H1 (cell line): Measurements from ENCODE around the gene TRPC4. TPM values are rescaled to one million over a fixed set of nuclear protein-coding genes. Genes with fewer than 3 reads are reported as not detected.

ENCODE experiments used
- CTCF ChIA-PET: fragments of 300-600 bp; sonication (Branson Sonifier 250); formaldehyde crosslinking; loops from one replicate; lab custom pipeline; 2021; ENCODE audit not compliant: partially characterized antibody; lab: Charles Lee
- POLR2A ChIA-PET: fragments of 300-600 bp; sonication (Branson Sonifier 250); formaldehyde crosslinking; loops from one replicate; lab custom pipeline; 2021; ENCODE audit warnings: inconsistent platforms; ENCODE audit not compliant: partially characterized antibody; lab: Charles Lee
- DNase-seq, 2 experiments: peaks; one replicate each; pipeline versions ENCODE4 v3.0.0 to v3.0.0-alpha.2; 2010 to 2022; ENCODE audit warnings: low spot score in 2 of 2, low read depth in 1 of 2, mixed read lengths in 1 of 2
- FAIRE-seq: peaks from 2 replicates; lab custom pipeline; 2011; peaks lifted over from hg19 to GRCh38; lab: Jason Lieb, UNC
- H2AFZ ChIP-seq: 2 replicates; pipeline ENCODE4 v1.8.1; 2012; ENCODE audit warnings: low read length, inconsistent platforms
- H2AK5ac ChIP-seq: 2 replicates; pipeline ENCODE4 v1.6.1; 2013; ENCODE audit warnings: low read depth, low read length
- H2BK120ac ChIP-seq: replicated peaks from 2 replicates; pipeline ENCODE3; 2013; ENCODE audit warnings: low read depth, low read length, inconsistent platforms
- H2BK12ac ChIP-seq: 2 replicates; pipeline ENCODE4 v1.6.1; 2013; ENCODE audit warnings: low read depth, low read length
- H2BK15ac ChIP-seq: 2 replicates; pipeline ENCODE4 v1.6.1; 2013; ENCODE audit warnings: low read length
- H2BK20ac ChIP-seq: 2 replicates; pipeline ENCODE4 v1.6.1; 2013; ENCODE audit warnings: low read length
- H2BK5ac ChIP-seq: 2 replicates; pipeline ENCODE4 v1.6.1; 2013; ENCODE audit warnings: low read depth, low read length
- H3K14ac ChIP-seq: 2 replicates; pipeline ENCODE4 v1.6.1; 2013; ENCODE audit warnings: inconsistent platforms; ENCODE audit not compliant: insufficient read length
- H3K18ac ChIP-seq: 2 replicates; pipeline ENCODE4 v1.6.1; 2013; ENCODE audit warnings: low read length; ENCODE audit errors: extremely low read depth
- H3K23ac ChIP-seq: 2 replicates; pipeline ENCODE4 v1.6.1; 2013; ENCODE audit warnings: inconsistent platforms; ENCODE audit not compliant: insufficient read length
- H3K23me2 ChIP-seq: 2 replicates; pipeline ENCODE4 v1.6.1; 2013; ENCODE audit warnings: low read depth, low read length
- H3K27ac ChIP-seq: 2 replicates; pipeline ENCODE4 v1.6.1; 2011; ENCODE audit warnings: low read depth, low read length, inconsistent platforms
- H3K27me3 ChIP-seq, 4 experiments: replicated peaks in 1 of 4; 1 replicate in 1 of 4; 2 replicates in 3 of 4; pipeline versions ENCODE4 v1.6.1 to v1.8.1; 2011 to 2013; ENCODE audit warnings: low read length in 3 of 4, mild to moderate bottlenecking in 3 of 4, inconsistent platforms in 2 of 4, mixed read lengths in 2 of 4, moderate library complexity in 1 of 4; ENCODE audit not compliant: control insufficient read depth in 3 of 4, insufficient read depth in 3 of 4; ENCODE audit errors: extremely low read depth in 1 of 4
- H3K36me3 ChIP-seq, 4 experiments: 2 replicates each; pipeline versions ENCODE4 v1.6.1 to v1.8.1; 2011 to 2013; ENCODE audit warnings: mild to moderate bottlenecking in 4 of 4, low read length in 3 of 4, moderate library complexity in 2 of 4, control low read depth in 1 of 4, inconsistent platforms in 1 of 4; ENCODE audit not compliant: insufficient read depth in 4 of 4, control insufficient read depth in 2 of 4
- H3K4ac ChIP-seq: replicated peaks from 2 replicates; pipeline ENCODE3; 2013; ENCODE audit warnings: low read length, low read depth, mixed read lengths, inconsistent platforms; ENCODE audit not compliant: insufficient read length
- H3K4me1 ChIP-seq, 4 experiments: replicated peaks in 1 of 4; 1 replicate in 1 of 4; 2 replicates in 3 of 4; pipeline versions ENCODE4 v1.6.1 to v1.8.1; 2011 to 2013; ENCODE audit warnings: low read length in 3 of 4, inconsistent platforms in 2 of 4, mixed read lengths in 1 of 4; ENCODE audit not compliant: insufficient read depth in 4 of 4, control insufficient read depth in 3 of 4
- H3K4me2 ChIP-seq, 2 experiments: 2 replicates each; pipeline versions ENCODE4 v1.6.1 to v1.8.1; 2011 to 2013; ENCODE audit warnings: low read depth in 2 of 2, low read length in 2 of 2, control low read depth in 1 of 2, inconsistent platforms in 1 of 2, mild to moderate bottlenecking in 1 of 2; ENCODE audit not compliant: insufficient read depth in 1 of 2
- H3K4me3 ChIP-seq, 4 experiments: fragments of 200-600, 300-600 bp in 1 of 4; sonication (generic), shearing (Covaris generic), sonication (Bioruptor Twin) in 1 of 4; 2 replicates each; pipeline versions ENCODE4 v1.5.1 to v1.8.1; 2011 to 2016; ENCODE audit warnings: low read length in 4 of 4, low read depth in 3 of 4, control low read depth in 2 of 4, inconsistent platforms in 2 of 4, mild to moderate bottlenecking in 2 of 4, mixed read lengths in 1 of 4, moderate library complexity in 1 of 4; ENCODE audit not compliant: insufficient read depth in 2 of 4; ENCODE audit errors: extremely low read depth in 1 of 4
- H3K56ac ChIP-seq: replicated peaks from 2 replicates; pipeline ENCODE3; 2013; ENCODE audit warnings: low read depth, mild to moderate bottlenecking, mixed read lengths, low read length, inconsistent platforms; ENCODE audit not compliant: insufficient read length
- H3K79me1 ChIP-seq: 2 replicates; pipeline ENCODE4 v1.6.1; 2013; ENCODE audit warnings: low read depth, low read length, control low read depth
- H3K79me2 ChIP-seq, 2 experiments: 2 replicates each; pipeline versions ENCODE4 v1.6.1 to v1.8.1; 2012 to 2013; ENCODE audit warnings: low read length in 2 of 2, mild to moderate bottlenecking in 2 of 2, inconsistent platforms in 1 of 2; ENCODE audit not compliant: insufficient read depth in 2 of 2, control insufficient read depth in 1 of 2
- H3K9ac ChIP-seq, 4 experiments: replicated peaks in 1 of 4; 1 replicate in 1 of 4; 2 replicates in 3 of 4; pipeline versions ENCODE4 v1.6.1 to v1.8.1; 2011 to 2013; ENCODE audit warnings: low read depth in 3 of 4, low read length in 3 of 4, control low read depth in 2 of 4, mild to moderate bottlenecking in 2 of 4, moderate library complexity in 2 of 4, inconsistent platforms in 1 of 4; ENCODE audit errors: extremely low read depth in 1 of 4
- H3K9me3 ChIP-seq, 2 experiments: 2 replicates each; pipeline versions ENCODE4 v1.6.1 to v1.8.1; 2012 to 2013; ENCODE audit warnings: mild to moderate bottlenecking in 2 of 2, moderate library complexity in 2 of 2, control low read depth in 1 of 2, inconsistent platforms in 1 of 2, low read depth in 1 of 2, low read length in 1 of 2, mixed read lengths in 1 of 2; ENCODE audit not compliant: insufficient read depth in 2 of 2
- H4K20me1 ChIP-seq, 2 experiments: replicated peaks in 1 of 2; 2 replicates each; pipeline versions ENCODE3 to v1.8.1; 2011 to 2013; ENCODE audit warnings: inconsistent platforms in 2 of 2, low read length in 2 of 2, mild to moderate bottlenecking in 1 of 2; ENCODE audit not compliant: insufficient read depth in 2 of 2, control insufficient read depth in 1 of 2
- H4K5ac ChIP-seq: 2 replicates; pipeline ENCODE4 v1.6.1; 2013; ENCODE audit warnings: low read length, low read depth, mixed read lengths, inconsistent platforms; ENCODE audit not compliant: insufficient read length
- H4K8ac ChIP-seq: 2 replicates; pipeline ENCODE4 v1.8.0; 2013; ENCODE audit warnings: mild to moderate bottlenecking, moderate library complexity, low read length, inconsistent platforms; ENCODE audit not compliant: insufficient read depth; ENCODE audit errors: extremely low read depth
- H4K91ac ChIP-seq: replicated peaks from 2 replicates; pipeline ENCODE3; 2013; ENCODE audit warnings: low read length, mixed read lengths, inconsistent platforms; ENCODE audit not compliant: insufficient read length
- GABPA ChIP-seq: IDR thresholded peaks from 2 replicates; pipeline ENCODE4 v1.6.1; 2011; ENCODE audit warnings: mild to moderate bottlenecking, low read length, moderate library complexity, borderline replicate concordance; ENCODE audit not compliant: insufficient read depth
- POLR2AphosphoS5 ChIP-seq: IDR thresholded peaks from 2 replicates; pipeline ENCODE4 v1.6.1; 2011; ENCODE audit warnings: low read depth, low read length
- RBBP5 ChIP-seq: IDR thresholded peaks from 2 replicates; pipeline ENCODE4 v1.7.1; 2012; ENCODE audit warnings: low read depth, mild to moderate bottlenecking, inconsistent platforms, low read length, moderate library complexity, borderline replicate concordance
- SP1 ChIP-seq: IDR thresholded peaks from 2 replicates; pipeline ENCODE4 v1.6.1; 2011; ENCODE audit warnings: low read depth, low read length
- ZNF274 ChIP-seq: IDR thresholded peaks from 2 replicates; pipeline ENCODE4 v1.7.0; 2012; ENCODE audit warnings: low read length, borderline replicate concordance; ENCODE audit errors: extremely low read depth
- WGBS, 2 experiments: shearing (Covaris generic) in 1 of 2; methylation state at CpG; one replicate each; pipeline versions ENCODE4 v1.1.6 to v1.1.7; 2013 to 2015; ENCODE audit warnings: low lambda C conversion rate in 2 of 2, mixed read lengths in 2 of 2, inconsistent platforms in 1 of 2, low coverage in 1 of 2, missing lambda C conversion rate in 1 of 2; ENCODE audit not compliant: insufficient replicate concordance in 2 of 2, insufficient coverage in 1 of 2, insufficient read length in 1 of 2; ENCODE audit errors: extremely low coverage in 1 of 2, missing lambda C conversion rate in 1 of 2; 5-methylcytosine and 5-hydroxymethylcytosine counted together
- polyA plus RNA-seq, 7 experiments: library from polyadenylated mRNA; depleted of rRNA in 3 of 7; stranded (reverse) in 5 of 7; unstranded in 2 of 7; fragments of >200 nt in 5 of 7; fragments of 200-250 nt in 2 of 7; gene quantifications; 1 replicate in 5 of 7; 2 replicates in 1 of 7; 4 replicates in 1 of 7; pipeline versions ENCODE4 v1.2.1 to v1.2.3, GENCODE V29; 2011 to 2013; ENCODE audit warnings: missing spikeins in 2 of 7, mixed read lengths in 2 of 7
- total RNA-seq: library from RNA; stranded (reverse); fragmentation: NEBNext Ultra II Directional; extraction: Animal tissue kit (Norgen Biotek cat#: 25700); gene quantifications from 2 replicates; pipeline ENCODE4 v1.2.1, GENCODE V29; 2021
- TF ChIP-seq, protein P1 (sequence below): IDR thresholded peaks from 2 replicates; pipeline ENCODE4 v1.6.1; 2012; ENCODE audit warnings: inconsistent platforms

Gene TRPC4
- total and polyA plus RNA-seq, 2 of the 8 experiments (the other 6 are each of a cell fraction or from before 2014, with no cell fraction given), result 12.3 to 14.7 TPM

DNA sequence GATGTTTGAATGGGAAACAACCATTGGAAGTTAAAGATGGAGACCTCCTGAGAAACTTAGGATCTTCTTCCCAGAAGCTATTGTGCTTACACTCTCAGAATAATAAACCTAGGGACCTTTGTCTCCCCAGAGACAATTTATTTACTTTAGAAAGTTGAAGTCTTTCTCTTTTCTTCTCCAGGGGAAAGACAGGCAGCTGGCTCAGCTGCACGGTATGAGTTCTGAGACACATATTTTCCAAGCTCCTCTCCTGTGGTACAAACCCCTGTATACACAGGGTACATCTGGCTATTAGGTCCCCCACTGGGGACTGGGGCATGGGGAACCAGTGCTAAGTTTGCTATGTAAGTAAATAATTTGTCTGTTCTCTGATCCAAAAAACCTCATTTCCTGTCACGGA lies 203.5 kb downstream of the TRPC4 start:
- no peak for FAIRE-seq

More for the DNA sequence above, 203.5 kb downstream of the TRPC4 start:
- Histone ChIP-seq H4K91ac (no peak overlapping the region), H2BK12ac (no peak overlapping the region), H3K56ac (no peak overlapping the region), H3K9ac (no peak overlapping the region), H3K4me1 (peaks cover 0 to 3% (median 0%) of the 10 kb centered on the region in 4 experiments; a peak in 1 of 7 replicates), H3K4me3 (no peak overlapping the region), H3K4me2 (no peak overlapping the region), H3K27ac (no peak overlapping the region), H4K8ac (no peak overlapping the region), H3K18ac (no peak overlapping the region), H2BK20ac (no peak overlapping the region), H3K36me3 (no peaks in the 10 kb centered on the region; a peak in 2 of 8 replicates), H3K79me2 (no peaks in the 10 kb centered on the region), H2BK15ac (no peak overlapping the region), H2AFZ (no peak overlapping the region), H3K27me3 (no peaks in the 10 kb centered on the region), H4K5ac (no peak overlapping the region), H3K9me3 (no peaks in the 10 kb centered on the region), H3K23me2 (no peaks in the 10 kb centered on the region), H2BK5ac (no peak overlapping the region), H3K23ac (no peak overlapping the region), H3K14ac (no peak overlapping the region), H3K79me1 (no peaks in the 10 kb centered on the region), H2AK5ac (no peak overlapping the region), H3K4ac (no peak overlapping the region), H2BK120ac (no peak overlapping the region), H4K20me1 (no peaks in the 10 kb centered on the region)
- TF ChIP-seq RBBP5 (no peak), POLR2AphosphoS5 (no peak), ZNF274 (no peak), GABPA (no peak), SP1 (no peak)
- TF ChIP-seq, protein P1, sequence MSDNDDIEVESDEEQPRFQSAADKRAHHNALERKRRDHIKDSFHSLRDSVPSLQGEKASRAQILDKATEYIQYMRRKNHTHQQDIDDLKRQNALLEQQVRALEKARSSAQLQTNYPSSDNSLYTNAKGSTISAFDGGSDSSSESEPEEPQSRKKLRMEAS, result no peak
- WGBS, 2 experiments, result 87% methylated on average over 2 of the region's 2 CpGs; no CpG with 5 or more reads in 1 of the 2 experiments
- ChIA-PET POLR2A (no interaction called here), CTCF (no interaction called here)
- no peak for DNase-seq
